Activated B cell treated with CpG ODN at 0.5 μM for 24 hours (primary cell): ENCODE measurements around the gene VWA5B2. TPM values are rescaled to one million over a fixed set of nuclear protein-coding genes. Genes with fewer than 3 reads are reported as not detected.

ENCODE experiments used
- ATAC-seq: fragments of 200-7000 bp; cut with Tn5 transposase; one replicate; pipeline ENCODE4 v1.10.0; 2021; ENCODE audit warnings: low read depth, mild to moderate bottlenecking, moderate library complexity
- CTCF ChIA-PET: fragments of 350-600 bp; sonication (Branson Sonifier 250); formaldehyde crosslinking; loops from one replicate; lab custom pipeline; 2021; ENCODE audit warnings: antibody characterized with exemption; lab: Charles Lee
- POLR2A ChIA-PET: fragments of 350-600 bp; sonication (Branson Sonifier 250); formaldehyde crosslinking; loops from one replicate; lab custom pipeline; 2021; ENCODE audit warnings: antibody characterized with exemption; lab: Charles Lee
- DNase-seq: peaks from one replicate; pipeline ENCODE4 v3.0.0; 2022
- H3K27ac Mint-ChIP-seq: one replicate; pipeline ENCODE4 v1.8.0; 2020; ENCODE audit warnings: mixed read lengths
- H3K27me3 Mint-ChIP-seq: one replicate; pipeline ENCODE4 v1.8.0; 2021; ENCODE audit warnings: mixed read lengths
- H3K36me3 Mint-ChIP-seq: one replicate; pipeline ENCODE4 v1.8.0; 2021; ENCODE audit warnings: low read depth, mixed read lengths
- H3K4me1 Mint-ChIP-seq: one replicate; pipeline ENCODE4 v1.8.0; 2021; ENCODE audit warnings: mixed read lengths
- H3K4me3 Mint-ChIP-seq: one replicate; pipeline ENCODE4 v1.8.0; 2020; ENCODE audit warnings: mild to moderate bottlenecking, mixed read lengths
- H3K9me3 Mint-ChIP-seq: one replicate; pipeline ENCODE4 v1.8.0; 2020; ENCODE audit warnings: mixed read lengths
- intact Hi-C: fragments of 100-400 bp; cut with micrococcal nuclease; formaldehyde crosslinking; loops from one replicate; pipeline ENCODE4 v1.15.1; 2024
- total RNA-seq: library from RNA; stranded (reverse); gene quantifications from 2 replicates; pipeline ENCODE4 v1.2.3, GENCODE V29; 2022
- TF ChIP-seq, protein P1 (sequence below): fragments of 200-600 bp; IDR thresholded peaks from one replicate; pipeline ENCODE4 v1.8.0; 2022; ENCODE audit warnings: antibody characterized with exemption, mild to moderate bottlenecking

VWA5B2 gene
- total RNA-seq, 1 donor from 2014 or later, result 0.42 TPM

DNA sequence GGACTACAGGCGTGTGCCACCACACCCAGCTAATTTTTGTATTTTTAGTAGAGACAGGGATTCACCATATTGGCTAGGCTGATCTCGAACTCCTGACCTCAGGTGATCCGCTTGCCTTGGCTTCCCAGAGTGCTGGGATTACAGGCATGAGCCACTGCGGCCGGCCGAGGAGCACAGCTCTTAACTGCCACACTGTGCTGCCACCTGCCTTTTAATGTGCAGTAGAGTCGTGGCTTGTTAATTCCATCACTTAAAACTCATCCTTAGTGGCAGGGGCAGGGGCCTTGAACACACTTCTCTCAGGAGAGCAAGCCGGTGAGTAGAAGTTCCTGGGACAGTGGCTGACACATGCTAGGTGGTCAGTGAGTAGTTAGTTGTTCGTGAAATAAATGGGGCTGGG lies 30.9 kb upstream of the VWA5B2 start:
- TF ChIP-seq, protein P1, sequence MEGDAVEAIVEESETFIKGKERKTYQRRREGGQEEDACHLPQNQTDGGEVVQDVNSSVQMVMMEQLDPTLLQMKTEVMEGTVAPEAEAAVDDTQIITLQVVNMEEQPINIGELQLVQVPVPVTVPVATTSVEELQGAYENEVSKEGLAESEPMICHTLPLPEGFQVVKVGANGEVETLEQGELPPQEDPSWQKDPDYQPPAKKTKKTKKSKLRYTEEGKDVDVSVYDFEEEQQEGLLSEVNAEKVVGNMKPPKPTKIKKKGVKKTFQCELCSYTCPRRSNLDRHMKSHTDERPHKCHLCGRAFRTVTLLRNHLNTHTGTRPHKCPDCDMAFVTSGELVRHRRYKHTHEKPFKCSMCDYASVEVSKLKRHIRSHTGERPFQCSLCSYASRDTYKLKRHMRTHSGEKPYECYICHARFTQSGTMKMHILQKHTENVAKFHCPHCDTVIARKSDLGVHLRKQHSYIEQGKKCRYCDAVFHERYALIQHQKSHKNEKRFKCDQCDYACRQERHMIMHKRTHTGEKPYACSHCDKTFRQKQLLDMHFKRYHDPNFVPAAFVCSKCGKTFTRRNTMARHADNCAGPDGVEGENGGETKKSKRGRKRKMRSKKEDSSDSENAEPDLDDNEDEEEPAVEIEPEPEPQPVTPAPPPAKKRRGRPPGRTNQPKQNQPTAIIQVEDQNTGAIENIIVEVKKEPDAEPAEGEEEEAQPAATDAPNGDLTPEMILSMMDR, result no peak
- intact Hi-C loops, result no loop called here
- no peak for DNase-seq
- POLR2A ChIA-PET, result no interaction called here
- Mint-ChIP-seq H3K4me3 (no peak overlapping the region), H3K4me1 (no peaks in the 10 kb centered on the region), H3K27ac (no peak overlapping the region), H3K27me3 (no peaks in the 10 kb centered on the region), H3K36me3 (peaks cover 27% of the 10 kb centered on the region), H3K9me3 (no peaks in the 10 kb centered on the region)
- CTCF ChIA-PET, result no interaction called here
- no peak for ATAC-seq

GRCh38 chr3:184200825-184201224 lies 28.6 kb upstream of the VWA5B2 start:
- peaks cover 5% of the 10 kb centered on the region for H3K36me3 Mint-ChIP-seq
- TF ChIP-seq, protein P1, result no peak
- CTCF ChIA-PET, result no interaction called here

DNA sequence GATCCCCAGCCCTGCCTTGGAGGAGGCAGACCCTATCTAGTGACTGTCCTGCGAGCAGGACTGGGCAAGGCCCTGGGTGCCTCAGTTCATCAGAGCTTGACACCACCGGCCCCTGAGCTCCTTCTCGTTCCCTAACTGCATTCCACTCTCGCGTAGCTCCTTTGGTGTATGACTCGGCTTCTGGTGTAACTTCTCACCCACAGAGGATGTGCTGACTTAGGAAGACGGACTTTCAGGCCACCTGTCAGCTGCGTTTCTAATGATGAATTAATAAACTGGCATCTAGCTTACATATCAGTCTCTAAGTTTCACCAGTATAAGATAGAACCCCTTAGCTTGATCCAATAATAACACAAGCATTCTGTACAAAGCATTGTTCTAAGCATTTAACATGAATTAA lies 25.9 kb upstream of the VWA5B2 start:
- ChIA-PET CTCF (interaction anchor here (0.7 kb wide), 1 partner anchor 911 kb away, joined by 4 read pairs; no protein-coding TSS in a partner anchor), POLR2A (no interaction called here)
- no peaks in the 10 kb centered on the region for H3K9me3 Mint-ChIP-seq
- no peak for ATAC-seq
- DNase-seq, result no peak
- H3K4me3 Mint-ChIP-seq, result no peak overlapping the region
- H3K27ac Mint-ChIP-seq, result no peak overlapping the region
- H3K27me3 Mint-ChIP-seq, result peaks cover 10% of the 10 kb centered on the region
- intact Hi-C loops, result no loop called here
- TF ChIP-seq, protein P1, result no peak
- no peaks in the 10 kb centered on the region for H3K4me1 Mint-ChIP-seq
- H3K36me3 Mint-ChIP-seq, result no peaks in the 10 kb centered on the region

More at GRCh38 chr3:184200825-184201224, 28.6 kb upstream of the VWA5B2 start:
- intact Hi-C loops, result no loop called here
- Mint-ChIP-seq H3K9me3 (no peaks in the 10 kb centered on the region), H3K27ac (no peak overlapping the region), H3K4me3 (no peak overlapping the region), H3K27me3 (peaks cover 3% of the 10 kb centered on the region), H3K4me1 (no peaks in the 10 kb centered on the region)
- POLR2A ChIA-PET, result no interaction called here
- ATAC-seq, result no peak
- DNase-seq, result no peak

DNA sequence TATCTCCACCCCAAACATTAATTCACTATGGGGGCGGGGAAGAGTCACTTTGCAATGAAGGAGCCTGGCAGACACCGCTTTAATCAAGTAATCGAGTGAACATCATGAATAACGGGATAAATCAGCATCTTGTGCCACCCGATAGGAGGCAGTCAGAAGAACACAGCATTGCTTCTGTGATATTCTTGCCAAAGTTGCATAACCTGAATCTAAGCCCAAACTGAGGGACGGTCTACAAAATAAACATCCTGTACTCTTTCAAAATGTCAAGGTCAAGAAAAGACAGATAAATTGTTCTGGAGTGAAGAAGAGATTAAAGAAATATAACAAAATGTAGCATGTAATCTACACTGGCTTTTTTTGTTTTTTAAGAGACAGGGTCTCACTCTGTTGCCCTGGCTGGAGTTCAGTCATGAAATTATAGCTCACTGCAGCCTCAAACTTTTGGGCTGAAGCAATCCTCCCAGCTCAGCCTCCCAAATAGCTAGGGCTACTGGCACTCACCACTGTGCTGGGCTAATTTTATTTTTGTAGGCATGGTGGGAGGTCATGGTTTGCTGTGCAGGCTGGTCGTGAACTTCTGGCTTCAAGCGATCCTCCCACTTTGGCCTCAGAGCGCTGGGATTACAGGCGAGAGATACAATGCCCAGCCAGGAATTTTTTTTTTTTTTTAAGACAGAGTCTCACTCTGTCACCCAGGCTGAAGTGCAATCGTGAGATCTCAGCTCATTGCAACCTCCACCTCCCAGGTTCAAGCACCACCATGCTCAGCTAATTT lies 20.1 kb upstream of the VWA5B2 start:
- no peaks in the 10 kb centered on the region for H3K36me3 Mint-ChIP-seq
- DNase-seq (no peak), ATAC-seq (no peak)
- H3K27ac Mint-ChIP-seq, result no peak overlapping the region
- no peaks in the 10 kb centered on the region for H3K9me3 Mint-ChIP-seq
- H3K4me1 Mint-ChIP-seq, result no peaks in the 10 kb centered on the region
- peaks cover 13% of the 10 kb centered on the region for H3K27me3 Mint-ChIP-seq
- intact Hi-C loops, result no loop called here
- TF ChIP-seq, protein P1, result no peak
- CTCF ChIA-PET, result interaction anchor here (0.6 kb wide), 1 partner anchor 302 kb away, joined by 5 read pairs; no protein-coding TSS in a partner anchor
- no peak overlapping the region for H3K4me3 Mint-ChIP-seq
- POLR2A ChIA-PET, result no interaction called here

GRCh38 chr3:184211297-184211696 lies 18.1 kb upstream of the VWA5B2 start:
- ATAC-seq (no peak), DNase-seq (no peak)
- H3K4me1 Mint-ChIP-seq, result no peaks in the 10 kb centered on the region
- intact Hi-C loops, result no loop called here
- peaks cover 16% of the 10 kb centered on the region for H3K27me3 Mint-ChIP-seq
- ChIA-PET POLR2A (no interaction called here), CTCF (interaction anchor here (1.1 kb wide), 1 partner anchor 17 kb away, joined by 3 read pairs; no protein-coding TSS in a partner anchor)
- no peak overlapping the region for H3K27ac Mint-ChIP-seq
- no peak overlapping the region for H3K4me3 Mint-ChIP-seq
- TF ChIP-seq, protein P1, result no peak
- no peaks in the 10 kb centered on the region for H3K36me3 Mint-ChIP-seq
- no peaks in the 10 kb centered on the region for H3K9me3 Mint-ChIP-seq
